Common myeloid progenitor, CD34-positive (primary cell): ENCODE measurements around the gene ZBTB12.
A peak's percentile ranks its signal among the peaks of the same experiment; 100 is the strongest.

ENCODE experiments used
- CTCF ChIA-PET: fragments of 350-600 bp; sonication (Branson Sonifier 250); formaldehyde crosslinking; loops from one replicate; lab custom pipeline; 2021; ENCODE audit warnings: antibody characterized with exemption; lab: Charles Lee
- POLR2A ChIA-PET: fragments of 350-600 bp; sonication (Branson Sonifier 250); formaldehyde crosslinking; loops from one replicate; lab custom pipeline; 2021; ENCODE audit warnings: antibody characterized with exemption; lab: Charles Lee
- DNase-seq, 3 donors: peaks; one replicate each; pipeline versions ENCODE4 v3.0.0 to v3.0.0-alpha.2; 2013
- H3K27ac ChIP-seq, 2 experiments: 1 replicate in 1 of 2; 2 replicates in 1 of 2; pipeline ENCODE4 v1.7.0; 2013; ENCODE audit warnings: inconsistent platforms in 2 of 2, low read length in 2 of 2, mild to moderate bottlenecking in 2 of 2, low read depth in 1 of 2, moderate library complexity in 1 of 2; ENCODE audit not compliant: severe bottlenecking in 2 of 2, insufficient read depth in 1 of 2, poor library complexity in 1 of 2
- H3K27me3 ChIP-seq, 5 experiments: replicated peaks in 2 of 5; 1 replicate in 3 of 5; 2 replicates in 2 of 5; pipeline versions ENCODE4 v1.6.1 to v1.7.0; 2013; ENCODE audit warnings: low read length in 4 of 5, mild to moderate bottlenecking in 2 of 5, moderate library complexity in 2 of 5, inconsistent platforms in 1 of 5; ENCODE audit not compliant: insufficient read depth in 5 of 5, control insufficient read depth in 4 of 5
- H3K36me3 ChIP-seq, 4 experiments: 1 replicate in 2 of 4; 2 replicates in 2 of 4; pipeline versions ENCODE4 v1.6.1 to v1.7.0; 2013; ENCODE audit warnings: low read length in 3 of 4, control low read depth in 1 of 4, mild to moderate bottlenecking in 1 of 4; ENCODE audit not compliant: control insufficient read depth in 4 of 4, insufficient read depth in 4 of 4
- H3K4me1 ChIP-seq, 4 experiments: 1 replicate in 3 of 4; 2 replicates in 1 of 4; pipeline versions ENCODE4 v1.6.1 to v1.7.1; 2013; ENCODE audit warnings: low read length in 3 of 4, mild to moderate bottlenecking in 3 of 4, control low read depth in 1 of 4, inconsistent platforms in 1 of 4, moderate library complexity in 1 of 4; ENCODE audit not compliant: control insufficient read depth in 4 of 4, insufficient read depth in 4 of 4; ENCODE audit errors: control extremely low read depth in 1 of 4
- H3K4me3 ChIP-seq, 7 experiments: 1 replicate in 4 of 7; 2 replicates in 3 of 7; pipeline versions ENCODE4 v1.5.1 to v1.7.0; 2013; ENCODE audit warnings: mild to moderate bottlenecking in 7 of 7, low read length in 6 of 7, moderate library complexity in 6 of 7, inconsistent platforms in 2 of 7, low read depth in 2 of 7, control low read depth in 1 of 7; ENCODE audit not compliant: insufficient read depth in 4 of 7, control insufficient read depth in 1 of 7; ENCODE audit errors: extremely low read depth in 1 of 7
- H3K9me3 ChIP-seq, 5 experiments: 1 replicate in 4 of 5; 2 replicates in 1 of 5; pipeline versions ENCODE4 v1.6.1 to v1.7.1; 2013; ENCODE audit warnings: low read length in 4 of 5, mild to moderate bottlenecking in 2 of 5, inconsistent platforms in 1 of 5, low read depth in 1 of 5, moderate library complexity in 1 of 5; ENCODE audit not compliant: control insufficient read depth in 4 of 5, insufficient read depth in 2 of 5; ENCODE audit errors: control extremely low read depth in 1 of 5
- WGBS: methylation state at CpG from one replicate; pipeline ENCODE4 v1.1.5; 2013; ENCODE audit not compliant: insufficient coverage; 5-methylcytosine and 5-hydroxymethylcytosine counted together

The ZBTB12 gene

GRCh38 chr6:31946370-31946885, 44.5 kb upstream of the ZBTB12 start:
- H3K27me3 ChIP-seq, result peaks cover 0 to 5% (median 0%) of the 10 kb centered on the region in 5 experiments
- no peak overlapping the region for H3K27ac ChIP-seq
- WGBS, result 95% methylated on average over 9 of the region's 11 CpGs
- H3K9me3 ChIP-seq, result no peaks in the 10 kb centered on the region
- no peak overlapping the region for H3K4me3 ChIP-seq
- no peaks in the 10 kb centered on the region for H3K4me1 ChIP-seq
- no peak for DNase-seq
- H3K36me3 ChIP-seq, result peaks cover 0 to 8% (median 3%) of the 10 kb centered on the region in 4 experiments
- CTCF ChIA-PET, result interaction anchor here (1.4 kb wide), 1 partner anchor 23 kb away, joined by 5 read pairs; no protein-coding TSS in a partner anchor
- POLR2A ChIA-PET, result no interaction called here

DNA sequence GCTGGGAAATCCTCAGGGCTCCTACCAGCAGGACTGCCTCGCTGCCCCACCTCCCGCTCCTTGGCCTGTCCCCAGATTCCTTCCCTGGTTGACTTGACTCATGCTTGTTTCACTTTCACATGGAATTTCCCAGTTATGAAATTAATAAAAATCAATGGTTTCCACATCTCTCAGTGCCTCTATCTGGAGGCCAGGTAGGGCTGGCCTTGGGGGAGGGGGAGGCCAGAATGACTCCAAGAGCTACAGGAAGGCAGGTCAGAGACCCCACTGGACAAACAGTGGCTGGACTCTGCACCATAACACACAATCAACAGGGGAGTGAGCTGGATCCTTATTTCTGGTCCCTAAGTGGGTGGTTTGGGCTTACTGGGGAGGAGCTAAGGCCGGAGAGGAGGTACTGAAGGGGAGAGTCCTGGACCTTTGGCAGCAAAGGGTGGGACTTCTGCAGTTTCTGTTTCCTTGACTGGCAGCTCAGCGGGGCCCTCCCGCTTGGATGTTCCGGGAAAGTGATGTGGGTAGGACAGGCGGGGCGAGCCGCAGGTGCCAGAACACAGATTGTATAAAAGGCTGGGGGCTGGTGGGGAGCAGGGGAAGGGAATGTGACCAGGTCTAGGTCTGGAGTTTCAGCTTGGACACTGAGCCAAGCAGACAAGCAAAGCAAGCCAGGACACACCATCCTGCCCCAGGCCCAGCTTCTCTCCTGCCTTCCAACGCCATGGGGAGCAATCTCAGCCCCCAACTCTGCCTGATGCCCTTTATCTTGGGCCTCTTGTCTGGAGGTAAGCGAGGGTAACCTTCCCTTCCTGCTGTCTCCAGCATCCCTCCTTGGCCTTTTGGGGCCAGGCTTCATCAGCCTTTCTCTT, 43.9 kb upstream of the ZBTB12 start, which contains the start of gene CFB:
CFB (plus strand) TSS at position 589 of the 863 bp plus-strand sequence; CDS start at position 716, 127 bp downstream.
- peak in 2 of 3 donors; percentile 32 to 33 for DNase-seq
- H3K4me3 ChIP-seq, result no peak within 1 kb of the TSS
- H3K27ac ChIP-seq, result no peak within 1 kb of the TSS
- H3K4me1 ChIP-seq, result no peaks in the 10 kb centered on the region
- POLR2A ChIA-PET, result no interaction called here
- H3K36me3 ChIP-seq, result peaks cover 0 to 2% (median 0%) of the 10 kb centered on the region in 4 experiments
- no peaks in the 10 kb centered on the region for H3K9me3 ChIP-seq
- 77% methylated on average over 4 of the region's 11 CpGs for WGBS
- CTCF ChIA-PET, result interaction anchor here (1.4 kb wide), 1 partner anchor 22 kb away, joined by 5 read pairs; no protein-coding TSS in a partner anchor
- peaks cover 0 to 5% (median 0%) of the 10 kb centered on the region in 5 experiments for H3K27me3 ChIP-seq

DNA sequence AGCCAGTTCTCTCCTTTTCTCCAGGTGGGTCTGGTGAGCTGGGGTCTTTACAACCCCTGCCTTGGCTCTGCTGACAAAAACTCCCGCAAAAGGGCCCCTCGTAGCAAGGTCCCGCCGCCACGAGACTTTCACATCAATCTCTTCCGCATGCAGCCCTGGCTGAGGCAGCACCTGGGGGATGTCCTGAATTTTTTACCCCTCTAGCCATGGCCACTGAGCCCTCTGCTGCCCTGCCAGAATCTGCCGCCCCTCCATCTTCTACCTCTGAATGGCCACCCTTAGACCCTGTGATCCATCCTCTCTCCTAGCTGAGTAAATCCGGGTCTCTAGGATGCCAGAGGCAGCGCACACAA, 43.2 kb upstream of the ZBTB12 start:
- WGBS, result 95% methylated on average over 9 of the region's 9 CpGs
- DNase-seq, result no peak
- H3K9me3 ChIP-seq, result no peaks in the 10 kb centered on the region
- CTCF ChIA-PET, result interaction anchor here (1.4 kb wide), 1 partner anchor 21 kb away, joined by 5 read pairs; no protein-coding TSS in a partner anchor
- no peak overlapping the region for H3K4me3 ChIP-seq
- H3K4me1 ChIP-seq, result no peaks in the 10 kb centered on the region
- POLR2A ChIA-PET, result no interaction called here
- no peaks in the 10 kb centered on the region for H3K36me3 ChIP-seq
- peaks cover 0 to 5% (median 0%) of the 10 kb centered on the region in 5 experiments for H3K27me3 ChIP-seq
- no peak overlapping the region for H3K27ac ChIP-seq

- H3K36me3 ChIP-seq, result no peaks in the 10 kb centered on the region
- H3K9me3 ChIP-seq, result no peaks in the 10 kb centered on the region
- H3K4me1 ChIP-seq, result no peaks in the 10 kb centered on the region
- POLR2A ChIA-PET, result no interaction called here
- DNase-seq, result no peak
- no peak overlapping the region for H3K4me3 ChIP-seq
- CTCF ChIA-PET, result interaction anchor here (3.2 kb wide), 1 partner anchor 9 kb away, joined by 23 read pairs; no protein-coding TSS in a partner anchor
- H3K27ac ChIP-seq, result no peak overlapping the region
- peaks cover 0 to 7% (median 0%) of the 10 kb centered on the region in 5 experiments for H3K27me3 ChIP-seq
- WGBS, result 100% methylated on average over 2 of the region's 3 CpGs
Measured at GRCh38 chr6:31943742-31944141, 41.9 kb upstream of the ZBTB12 start.

- Histone ChIP-seq H3K9me3 (no peaks in the 10 kb centered on the region), H3K4me1 (no peaks in the 10 kb centered on the region), H3K27me3 (peaks cover 0 to 9% (median 0%) of the 10 kb centered on the region in 5 experiments), H3K36me3 (no peaks in the 10 kb centered on the region), H3K4me3 (no peak overlapping the region), H3K27ac (no peak overlapping the region)
- no peak for DNase-seq
- ChIA-PET POLR2A (no interaction called here), CTCF (interaction anchor here (1.0 to 4.4 kb wide), 2 partner anchors 13 to 17 kb away, joined by 3 to 15 read pairs; no protein-coding TSS in a partner anchor)
- whole genome bisulfite sequencing, result 18% methylated on average over 5 of the region's 6 CpGs
Measured at GRCh38 chr6:31940256-31940664, 38.4 kb upstream of the ZBTB12 start.

GRCh38 chr6:31935823-31936222, 33.9 kb upstream of the ZBTB12 start:
- Histone ChIP-seq H3K4me3 (no peak overlapping the region), H3K4me1 (no peaks in the 10 kb centered on the region), H3K36me3 (no peaks in the 10 kb centered on the region), H3K27me3 (peaks cover 0 to 7% (median 0%) of the 10 kb centered on the region in 5 experiments), H3K9me3 (no peaks in the 10 kb centered on the region), H3K27ac (no peak overlapping the region)
- POLR2A ChIA-PET, result interaction anchor here (0.6 kb wide), 1 partner anchor 16 kb away, joined by 3 read pairs; no protein-coding TSS in a partner anchor
- no peak for DNase-seq
- 96% methylated on average over 8 of the region's 9 CpGs for WGBS
- CTCF ChIA-PET, result no interaction called here

DNA sequence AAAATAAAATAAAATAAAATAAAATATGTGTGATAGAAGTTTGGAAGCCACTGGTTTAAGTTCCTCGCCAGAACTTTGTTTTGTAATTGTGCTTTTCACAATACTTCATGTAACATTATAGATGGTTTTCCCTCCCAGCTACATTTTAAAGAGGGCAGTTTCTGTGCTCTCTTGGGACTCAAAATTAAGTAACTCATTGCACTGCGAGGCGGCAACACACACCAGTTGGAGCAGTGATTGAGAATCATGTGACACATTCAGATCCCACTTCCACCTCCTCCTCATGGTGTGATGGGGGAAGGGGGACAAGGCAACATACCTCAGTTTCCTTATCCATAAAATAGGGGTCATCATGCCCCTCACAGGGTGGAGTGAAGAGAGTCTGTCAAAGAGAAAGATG, 33.1 kb upstream of the ZBTB12 start:
- H3K4me1 ChIP-seq, result no peaks in the 10 kb centered on the region
- POLR2A ChIA-PET, result no interaction called here
- H3K27ac ChIP-seq, result no peak overlapping the region
- no peak overlapping the region for H3K4me3 ChIP-seq
- H3K9me3 ChIP-seq, result no peaks in the 10 kb centered on the region
- CTCF ChIA-PET, result no interaction called here
- H3K27me3 ChIP-seq, result peaks cover 0 to 7% (median 0%) of the 10 kb centered on the region in 5 experiments
- no CpG with 5 or more reads among the region's 3 CpGs for WGBS
- no peaks in the 10 kb centered on the region for H3K36me3 ChIP-seq
- no peak for DNase-seq
